Measurements from ENCODE around the gene MAP2K5.

Gene MAP2K5

DNA sequence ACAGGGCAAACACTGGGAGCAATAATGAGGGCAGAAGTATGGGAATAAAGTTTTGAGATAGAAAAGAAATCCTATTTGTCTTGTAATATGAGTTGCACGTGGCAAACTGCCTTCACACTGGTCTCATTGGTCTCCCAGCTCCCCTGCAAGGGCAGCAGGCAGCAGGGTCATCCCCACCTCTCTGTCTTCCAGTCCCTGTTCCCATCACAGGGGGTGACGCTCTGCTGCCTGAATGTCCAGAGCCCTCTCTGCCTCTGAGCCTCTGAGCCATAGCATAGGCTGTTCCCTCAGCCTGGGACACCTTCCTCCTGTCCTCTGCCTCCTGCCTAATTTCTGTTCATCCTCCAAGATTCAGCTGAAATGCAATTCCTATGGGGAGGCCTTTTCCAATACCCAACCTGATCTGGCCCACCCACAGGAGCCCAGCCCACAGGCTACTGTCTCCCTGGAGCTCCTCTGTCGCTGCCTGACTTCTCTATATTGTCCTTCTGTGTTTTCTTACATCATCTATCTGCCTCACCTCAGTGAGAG, 270.7 kb downstream of the MAP2K5 start:
- H3K4me3 ChIP-seq (ENCODE audit: low read depth, low read length): no peak overlapping the region
- DNase-seq (ENCODE audit: low read depth): no peak
- no peak for TF ChIP-seq CTCF (IDR thresholded peaks at IDR 0.05; ENCODE audit: low read depth, low read length)
- TF ChIP-seq POLR2A (IDR thresholded peaks at IDR 0.05; ENCODE audit: extremely low read depth, insufficient read length): no peak
- no peak for TF ChIP-seq MYC (IDR thresholded peaks at IDR 0.05; ENCODE audit: low read depth, low read length)
- TF ChIP-seq, protein P1, sequence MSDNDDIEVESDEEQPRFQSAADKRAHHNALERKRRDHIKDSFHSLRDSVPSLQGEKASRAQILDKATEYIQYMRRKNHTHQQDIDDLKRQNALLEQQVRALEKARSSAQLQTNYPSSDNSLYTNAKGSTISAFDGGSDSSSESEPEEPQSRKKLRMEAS (IDR thresholded peaks at IDR 0.05; ENCODE audit: low read depth, low read length): no peak

GRCh38 chr15:67815036-67815592, 272.6 kb downstream of the MAP2K5 start:
- H3K4me3 ChIP-seq (ENCODE audit: low read depth, low read length): no peak overlapping the region
- TF ChIP-seq MYC (IDR thresholded peaks at IDR 0.05; ENCODE audit: low read depth, low read length) (no peak), POLR2A (IDR thresholded peaks at IDR 0.05; ENCODE audit: extremely low read depth, insufficient read length) (no peak), CTCF (IDR thresholded peaks at IDR 0.05; ENCODE audit: low read depth, low read length) (no peak)
- TF ChIP-seq, protein P1 (IDR thresholded peaks at IDR 0.05; ENCODE audit: low read depth, low read length): no peak
- no peak for DNase-seq (ENCODE audit: low read depth)

DNA sequence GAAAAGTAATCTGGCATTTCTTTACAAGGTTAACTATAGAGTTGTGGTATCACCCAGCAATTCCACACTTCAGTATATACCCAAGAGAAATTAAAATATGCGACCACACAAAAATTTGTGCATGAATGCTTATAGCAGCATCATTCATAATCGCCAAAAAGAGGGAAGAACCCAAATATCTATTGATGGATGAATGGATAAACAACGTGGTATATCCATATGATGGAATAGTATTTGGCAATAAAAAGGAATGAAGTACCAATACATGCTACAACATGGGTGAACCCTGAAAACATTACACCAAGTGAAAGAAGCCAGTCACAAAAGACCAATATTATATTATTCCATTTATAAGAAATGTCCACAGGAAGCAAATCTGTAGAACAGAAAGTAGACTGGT, 274.2 kb downstream of the MAP2K5 start:
- H3K4me3 ChIP-seq (ENCODE audit: low read depth, low read length): no peak overlapping the region
- TF ChIP-seq, protein P1 (IDR thresholded peaks at IDR 0.05; ENCODE audit: low read depth, low read length): no peak
- TF ChIP-seq CTCF (IDR thresholded peaks at IDR 0.05; ENCODE audit: low read depth, low read length): no peak
- TF ChIP-seq MYC (IDR thresholded peaks at IDR 0.05; ENCODE audit: low read depth, low read length): no peak
- TF ChIP-seq POLR2A (IDR thresholded peaks at IDR 0.05; ENCODE audit: extremely low read depth, insufficient read length): no peak
- DNase-seq (ENCODE audit: low read depth): no peak

DNA sequence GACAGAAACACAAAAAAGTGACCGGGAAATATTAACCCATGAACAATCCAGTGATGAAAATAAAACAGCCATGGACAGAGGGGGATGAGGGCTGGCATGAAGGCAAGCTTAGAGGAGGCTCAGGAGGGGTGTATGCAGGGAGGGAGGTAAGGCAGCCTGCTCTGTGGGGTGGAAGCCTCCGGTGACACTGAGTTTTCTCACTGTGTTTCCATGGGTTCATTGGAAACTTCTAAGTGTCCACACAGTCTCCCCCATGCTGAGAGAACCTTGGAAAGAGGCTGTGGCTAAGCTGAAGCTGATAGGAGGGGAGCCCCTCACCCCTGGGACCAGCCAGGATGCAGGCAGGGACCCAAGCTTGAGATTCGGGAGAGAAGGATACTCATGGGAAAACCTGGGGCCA, 276.0 kb downstream of the MAP2K5 start:
- no peak for TF ChIP-seq MYC (IDR thresholded peaks at IDR 0.05; ENCODE audit: low read depth, low read length)
- no peak for TF ChIP-seq CTCF (IDR thresholded peaks at IDR 0.05; ENCODE audit: low read depth, low read length)
- no peak for TF ChIP-seq POLR2A (IDR thresholded peaks at IDR 0.05; ENCODE audit: extremely low read depth, insufficient read length)
- TF ChIP-seq, protein P1 (IDR thresholded peaks at IDR 0.05; ENCODE audit: low read depth, low read length): no peak
- DNase-seq (ENCODE audit: low read depth): no peak

DNA sequence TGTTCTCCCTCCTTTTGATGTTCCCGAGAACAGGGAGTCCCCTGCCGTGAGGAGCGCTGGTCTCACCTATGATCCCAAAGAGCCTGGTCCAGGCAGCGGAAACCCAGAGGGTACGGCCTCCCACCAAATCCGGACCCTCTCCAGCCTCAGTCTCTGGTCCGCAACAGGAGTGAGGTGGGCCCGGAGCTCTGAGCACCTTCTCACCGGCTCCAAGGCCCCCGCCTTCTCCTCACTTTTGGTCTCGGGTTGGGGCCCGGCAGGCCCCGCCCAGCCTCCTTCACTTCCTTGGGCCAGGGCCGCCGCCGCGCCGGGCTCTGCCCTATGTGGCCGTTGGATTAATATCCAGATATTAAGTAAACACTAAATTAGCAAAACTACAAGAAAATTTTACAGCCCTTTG, 277.1 kb downstream of the MAP2K5 start:
- DNase-seq (ENCODE audit: low read depth): no peak
- H3K4me3 ChIP-seq (ENCODE audit: low read depth, low read length): no peak overlapping the region
- TF ChIP-seq, protein P1 (IDR thresholded peaks at IDR 0.05; ENCODE audit: low read depth, low read length): no peak
- TF ChIP-seq CTCF (IDR thresholded peaks at IDR 0.05; ENCODE audit: low read depth, low read length) (no peak), MYC (IDR thresholded peaks at IDR 0.05; ENCODE audit: low read depth, low read length) (no peak), POLR2A (IDR thresholded peaks at IDR 0.05; ENCODE audit: extremely low read depth, insufficient read length) (no peak)

More for the DNA sequence above, 276.0 kb downstream of the MAP2K5 start:
- no peak overlapping the region for H3K4me3 ChIP-seq (ENCODE audit: low read depth, low read length)
